HEK293 (cell line): ENCODE measurements around the gene STX1B.

Source experiments
- CTCF ChIA-PET: fragments of 350-600 bp; formaldehyde crosslinking; extraction: SDS; loops from one replicate; lab custom pipeline; 2021; ENCODE audit warnings: antibody characterized with exemption; lab: Yijun Ruan, JAX
- POLR2A ChIA-PET: fragments of 300-600 bp; formaldehyde crosslinking; extraction: SDS; loops from one replicate; lab custom pipeline; 2020; ENCODE audit warnings: antibody characterized with exemption, inconsistent platforms; lab: Yijun Ruan, JAX
- H3K27ac ChIP-seq: fragments of 200-500 bp; sonication (Bioruptor generic); 2 replicates; pipeline ENCODE4 v1.5.1; 2014; ENCODE audit warnings: low read depth, low read length, control low read depth, inconsistent platforms; ENCODE audit errors: extremely low read depth
- H3K36me3 ChIP-seq, 2 experiments: fragments of 200-500 bp in 1 of 2; sonication (Bioruptor generic) in 1 of 2; 1 replicate in 1 of 2; 2 replicates in 1 of 2; pipeline ENCODE4 v1.5.1; 2014 to 2017; ENCODE audit warnings: inconsistent platforms in 2 of 2, low read length in 2 of 2; ENCODE audit not compliant: control insufficient read depth in 2 of 2, insufficient read depth in 1 of 2
- H3K4me1 ChIP-seq: fragments of 200-500 bp; sonication (Bioruptor generic); 2 replicates; pipeline ENCODE4 v1.5.1; 2014; ENCODE audit warnings: mild to moderate bottlenecking, low read length, inconsistent platforms; ENCODE audit not compliant: control insufficient read depth, insufficient read depth
- H3K4me3 ChIP-seq: 2 replicates; pipeline ENCODE4 v1.5.1; 2011; ENCODE audit warnings: low read depth, mild to moderate bottlenecking, control low read depth, low read length, moderate library complexity
- H3K9me3 ChIP-seq: fragments of 200-500 bp; sonication (Bioruptor generic); 2 replicates; pipeline ENCODE4 v1.5.1; 2014; ENCODE audit warnings: low read depth, low read length, inconsistent platforms; ENCODE audit not compliant: control insufficient read depth, insufficient read depth
- BCL11B ChIP-seq: fragments of 450-650 bp; formaldehyde crosslinking; IDR thresholded peaks from 2 replicates; pipeline ENCODE4 v1.5.1; 2016; ENCODE audit warnings: low read depth, missing biosample characterization, missing genetic modification characterization
- ELK4 ChIP-seq: IDR thresholded peaks from 2 replicates; pipeline ENCODE4 v1.6.1; 2011; ENCODE audit warnings: mild to moderate bottlenecking, low read depth, low read length, borderline replicate concordance
- OVOL3 ChIP-seq: fragments of 450-650 bp; formaldehyde crosslinking; IDR thresholded peaks from 2 replicates; pipeline ENCODE4 v1.5.1; 2016; ENCODE audit warnings: missing biosample characterization, missing genetic modification characterization
- SP2 ChIP-seq: fragments of 450-650 bp; formaldehyde crosslinking; IDR thresholded peaks from 2 replicates; pipeline ENCODE4 v1.5.1; 2016; ENCODE audit warnings: missing biosample characterization, missing genetic modification characterization
- SP7 ChIP-seq: fragments of 450-650 bp; formaldehyde crosslinking; IDR thresholded peaks from 2 replicates; pipeline ENCODE4 v1.5.1; 2016; ENCODE audit warnings: missing biosample characterization, missing genetic modification characterization
- TSHZ1 ChIP-seq: fragments of 450-650 bp; formaldehyde crosslinking; IDR thresholded peaks from 2 replicates; pipeline ENCODE4 v1.5.1; 2016; ENCODE audit warnings: missing biosample characterization, missing genetic modification characterization, borderline replicate concordance
- ZBTB17 ChIP-seq: fragments of 450-650 bp; formaldehyde crosslinking; IDR thresholded peaks from 2 replicates; pipeline ENCODE4 v1.5.1; 2016; ENCODE audit warnings: missing biosample characterization, missing genetic modification characterization
- ZBTB8A ChIP-seq: fragments of 450-650 bp; formaldehyde crosslinking; IDR thresholded peaks from 2 replicates; pipeline ENCODE4 v1.5.1; 2016; ENCODE audit warnings: missing biosample characterization, missing genetic modification characterization
- ZEB2 ChIP-seq: fragments of 450-650 bp; formaldehyde crosslinking; IDR thresholded peaks from 2 replicates; pipeline ENCODE4 v1.5.1; 2016; ENCODE audit warnings: missing biosample characterization, missing genetic modification characterization
- ZFP41 ChIP-seq: fragments of 450-650 bp; formaldehyde crosslinking; IDR thresholded peaks from 2 replicates; pipeline ENCODE4 v1.5.1; 2016; ENCODE audit warnings: missing biosample characterization, missing genetic modification characterization, borderline replicate concordance
- ZNF10 ChIP-seq: fragments of 450-650 bp; formaldehyde crosslinking; IDR thresholded peaks from 2 replicates; pipeline ENCODE4 v1.5.1; 2017; ENCODE audit warnings: missing biosample characterization, missing genetic modification characterization
- ZNF148 ChIP-seq: fragments of 450-650 bp; formaldehyde crosslinking; IDR thresholded peaks from 2 replicates; pipeline ENCODE4 v1.5.0; 2017; ENCODE audit warnings: missing biosample characterization, missing genetic modification characterization, borderline replicate concordance
- ZNF16 ChIP-seq: fragments of 450-650 bp; formaldehyde crosslinking; IDR thresholded peaks from 2 replicates; pipeline ENCODE4 v1.5.1; 2016; ENCODE audit warnings: low read depth, missing biosample characterization, missing genetic modification characterization
- ZNF184 ChIP-seq: fragments of 450-650 bp; IDR thresholded peaks from 2 replicates; pipeline ENCODE4 v1.5.1; 2018; ENCODE audit warnings: missing biosample characterization, mild to moderate bottlenecking, missing genetic modification characterization
- ZNF223 ChIP-seq: fragments of 450-650 bp; formaldehyde crosslinking; IDR thresholded peaks from 2 replicates; pipeline ENCODE4 v1.5.1; 2016; ENCODE audit warnings: missing biosample characterization, missing genetic modification characterization
- ZNF274 ChIP-seq, 2 experiments: fragments of 200-500 bp in 1 of 2; fragments of 450-650 bp in 1 of 2; sonication (Bioruptor generic) in 1 of 2; formaldehyde crosslinking in 1 of 2; IDR thresholded peaks; 2 replicates each; pipeline versions ENCODE4 v1.5.1 to v1.6.1; 2014 to 2016; ENCODE audit warnings: borderline replicate concordance in 1 of 2, inconsistent platforms in 1 of 2, low read length in 1 of 2, missing biosample characterization in 1 of 2, missing genetic modification characterization in 1 of 2
- ZNF292 ChIP-seq: fragments of 450-650 bp; formaldehyde crosslinking; IDR thresholded peaks from 2 replicates; pipeline ENCODE4 v1.5.1; 2016; ENCODE audit warnings: low read depth, missing biosample characterization, missing genetic modification characterization, borderline replicate concordance
- ZNF354C ChIP-seq: fragments of 450-650 bp; formaldehyde crosslinking; IDR thresholded peaks from 2 replicates; pipeline ENCODE4 v1.5.1; 2016; ENCODE audit warnings: missing biosample characterization, missing genetic modification characterization, low read depth, borderline replicate concordance
- ZNF37A ChIP-seq: fragments of 450-650 bp; IDR thresholded peaks from 2 replicates; pipeline ENCODE4 v1.5.1; 2018; ENCODE audit warnings: missing biosample characterization, missing genetic modification characterization
- ZNF501 ChIP-seq: fragments of 450-650 bp; formaldehyde crosslinking; IDR thresholded peaks from 2 replicates; pipeline ENCODE4 v1.5.1; 2016; ENCODE audit warnings: missing biosample characterization, missing genetic modification characterization
- ZNF707 ChIP-seq: fragments of 450-650 bp; formaldehyde crosslinking; IDR thresholded peaks from 2 replicates; pipeline ENCODE4 v1.5.1; 2016; ENCODE audit warnings: missing biosample characterization, missing genetic modification characterization
- ZNF830 ChIP-seq: fragments of 450-650 bp; IDR thresholded peaks from 2 replicates; pipeline ENCODE4 v1.5.0; 2018; ENCODE audit warnings: missing biosample characterization, missing genetic modification characterization, low read depth, mild to moderate bottlenecking, moderate library complexity
- ZSCAN18 ChIP-seq: fragments of 450-650 bp; formaldehyde crosslinking; IDR thresholded peaks from 2 replicates; pipeline ENCODE4 v1.5.1; 2016; ENCODE audit warnings: missing biosample characterization, missing genetic modification characterization
- ZSCAN30 ChIP-seq: fragments of 450-650 bp; IDR thresholded peaks from 2 replicates; pipeline ENCODE4 v1.5.1; 2018; ENCODE audit warnings: missing biosample characterization, mild to moderate bottlenecking, missing genetic modification characterization, moderate library complexity

STX1B gene

GRCh38 chr16:30992931-30993816 is 17.3 kb downstream of the STX1B start:
- TF ChIP-seq ZSCAN18 (tag by site-specific recombination) (no peak), SP2 (0 out of 2 replicates have a peak, but pooled peaks have one; percentile 13), ZNF830 (tag by site-specific recombination) (no peak), ZBTB17 (tag by site-specific recombination) (peak; percentile 18; the same call in 1 of the 2 replicates), ZFP41 (no peak), ZNF148 (no peak), OVOL3 (no peak), SP7 (no peak), ZNF354C (tag by site-specific recombination) (no peak)
- POLR2A ChIA-PET, result interaction anchor here (1.4 kb wide), 1 partner anchor 10 kb away, joined by 3 read pairs; no protein-coding TSS in a partner anchor
- Histone ChIP-seq H3K36me3 (no peaks in the 10 kb centered on the region), H3K9me3 (no peaks in the 10 kb centered on the region), H3K4me3 (no peak overlapping the region), H3K4me1 (peaks cover 5% of the 10 kb centered on the region; the same call in 1 of the 2 replicates), H3K27ac (no peak overlapping the region)
- CTCF ChIA-PET, result interaction anchor here (1.1 to 3.0 kb wide), 3 partner anchors 8 to 149 kb away, joined by 4 to 23 read pairs (median 7); partner anchors contain the start of gene HSD3B7

- POLR2A ChIA-PET, result interaction anchor here (1.4 kb wide), 1 partner anchor 9 kb away, joined by 3 read pairs; no protein-coding TSS in a partner anchor
- Histone ChIP-seq H3K4me1 (no peaks in the 10 kb centered on the region), H3K9me3 (no peaks in the 10 kb centered on the region), H3K4me3 (no peak overlapping the region), H3K27ac (no peak overlapping the region), H3K36me3 (peaks cover 0 to 5% of the 10 kb centered on the region in 2 experiments; a peak in 1 of 3 replicates)
- CTCF ChIA-PET, result interaction anchor here (0.6 kb wide), 1 partner anchor 126 kb away, joined by 3 read pairs; no protein-coding TSS in a partner anchor
- TF ChIP-seq ZNF707 (no peak), ZNF10 (tag by site-specific recombination) (no peak), ZNF37A (tag by site-specific recombination) (no peak), ZBTB8A (tag by site-specific recombination) (no peak), ZNF292 (no peak), ZEB2 (tag by site-specific recombination) (no peak), ZNF501 (tag by site-specific recombination) (no peak), SP2 (no peak), TSHZ1 (tag by site-specific recombination) (no peak), ZNF16 (no peak), BCL11B (tag by site-specific recombination) (no peak), ZNF184 (tag by site-specific recombination) (no peak), ZNF274 (IDR thresholded peaks at IDR 0.05; ENCODE audit: low read length) (no peak), ZNF274 (tag by site-specific recombination; IDR thresholded peaks at IDR 0.05; ENCODE audit: borderline replicate concordance) (no peak), ZSCAN30 (no peak), ELK4 (no peak), ZNF223 (tag by site-specific recombination) (no peak)
These were observed 18.1 kb downstream of the STX1B start for GRCh38 chr16:30992276-30992780.
